Hepatocyte (in vitro differentiated cells): ENCODE data around the gene TMEFF2. TPM values are rescaled to one million over a fixed set of nuclear protein-coding genes. Genes with fewer than 3 reads are reported as not detected.

Experiments used
- DNase-seq: peaks from one replicate; pipeline ENCODE4 v3.0.0-alpha.2; 2016; ENCODE audit warnings: low spot score
- H2AFZ ChIP-seq: fragments of 200-600 bp; sonication (generic); 2 replicates; pipeline ENCODE4 v1.6.0; 2016; ENCODE audit warnings: antibody characterized with exemption, mild to moderate bottlenecking
- H3K27ac ChIP-seq: fragments of 200-600 bp; sonication (generic); 2 replicates; pipeline ENCODE4 v1.5.1; 2016; ENCODE audit warnings: mild to moderate bottlenecking
- H3K27me3 ChIP-seq: fragments of 200-600 bp; sonication (generic); 2 replicates; pipeline ENCODE4 v1.6.1; 2016
- H3K36me3 ChIP-seq: fragments of 200-600 bp; sonication (generic); replicated peaks from 2 replicates; pipeline ENCODE4 v1.5.1; 2016; ENCODE audit warnings: low read depth; ENCODE audit not compliant: insufficient read depth
- H3K4me1 ChIP-seq: fragments of 200-600 bp; sonication (generic); 2 replicates; pipeline ENCODE4 v1.5.1; 2016; ENCODE audit warnings: mild to moderate bottlenecking, moderate library complexity; ENCODE audit not compliant: insufficient read depth
- H3K4me2 ChIP-seq: fragments of 200-600 bp; sonication (generic); 2 replicates; pipeline ENCODE4 v1.6.0; 2016
- H3K4me3 ChIP-seq: fragments of 200-600 bp; sonication (generic); 2 replicates; pipeline ENCODE4 v1.5.1; 2016; ENCODE audit warnings: mild to moderate bottlenecking
- H3K79me2 ChIP-seq: fragments of 200-600 bp; sonication (generic); 2 replicates; pipeline ENCODE4 v1.6.0; 2017; ENCODE audit warnings: mild to moderate bottlenecking
- H3K9me2 ChIP-seq: fragments of 200-600 bp; sonication (generic); replicated peaks from 2 replicates; pipeline ENCODE4 v1.6.0; 2017; ENCODE audit warnings: mild to moderate bottlenecking; ENCODE audit not compliant: insufficient read depth
- H3K9me3 ChIP-seq: fragments of 200-600 bp; sonication (generic); 2 replicates; pipeline ENCODE4 v1.5.1; 2016; ENCODE audit warnings: low read depth, mild to moderate bottlenecking
- H4K20me1 ChIP-seq: fragments of 200-600 bp; sonication (generic); 2 replicates; pipeline ENCODE4 v1.6.0; 2016; ENCODE audit warnings: mild to moderate bottlenecking; ENCODE audit not compliant: insufficient read depth, poor library complexity, severe bottlenecking
- EZH2 ChIP-seq: fragments of 200-600 bp; sonication (generic); IDR thresholded peaks from 2 replicates; pipeline ENCODE4 v1.6.1; 2016; ENCODE audit warnings: antibody characterized with exemption, mild to moderate bottlenecking, borderline replicate concordance
- EZH2phosphoT487 ChIP-seq: fragments of 200-600 bp; sonication (generic); IDR thresholded peaks from one replicate; pipeline ENCODE4 v1.6.1; 2018; ENCODE audit warnings: antibody characterized with exemption, mild to moderate bottlenecking, low read depth, moderate library complexity; ENCODE audit not compliant: unreplicated experiment, severe bottlenecking
- WGBS: methylation state at CpG from one replicate; pipeline ENCODE4 v1.1.6; 2016; ENCODE audit warnings: low lambda C conversion rate; ENCODE audit errors: missing lambda C conversion rate; 5-methylcytosine and 5-hydroxymethylcytosine counted together
- polyA plus RNA-seq: library from polyadenylated mRNA; unstranded; fragments of >200 nt; fragmentation: Nextera tagmentation; extraction: Ambion mirVana; gene quantifications from 2 replicates; pipeline ENCODE4 v1.2.1, GENCODE V29; 2016
- total RNA-seq: library from RNA; depleted of rRNA; stranded (reverse); fragments of >200 nt; gene quantifications from 2 replicates; pipeline ENCODE4 v1.2.3, GENCODE V29; 2014
- TF ChIP-seq, protein P1 (sequence below): fragments of 200-600 bp; sonication (generic); IDR thresholded peaks from 2 replicates; pipeline ENCODE4 v1.5.1; 2016; ENCODE audit warnings: antibody characterized with exemption, mild to moderate bottlenecking; ENCODE audit not compliant: poor library complexity

TMEFF2 gene
- total and polyA plus RNA-seq, 2 experiments from 2014 or later, result 0.43 to 1.8 TPM

DNA sequence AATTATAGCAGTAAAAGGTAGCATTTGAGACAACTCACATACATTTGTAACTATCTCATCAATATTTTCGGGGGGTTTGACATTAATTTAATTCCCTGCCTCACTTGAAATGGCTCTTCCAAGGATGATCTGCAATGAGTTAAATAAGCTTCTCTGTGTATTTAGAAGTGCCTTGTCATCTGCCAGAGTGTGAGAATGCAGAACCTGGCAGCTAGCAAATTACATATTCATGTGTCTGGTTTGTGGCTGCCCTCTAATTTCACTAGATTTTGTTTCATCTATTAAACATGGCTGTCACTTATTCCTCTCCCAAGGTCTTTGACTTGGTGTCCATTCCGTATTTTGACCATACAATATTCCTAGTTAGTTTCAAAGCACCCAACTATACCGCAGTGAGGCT lies 189.5 kb downstream of the TMEFF2 start:
- TF ChIP-seq, protein P1, sequence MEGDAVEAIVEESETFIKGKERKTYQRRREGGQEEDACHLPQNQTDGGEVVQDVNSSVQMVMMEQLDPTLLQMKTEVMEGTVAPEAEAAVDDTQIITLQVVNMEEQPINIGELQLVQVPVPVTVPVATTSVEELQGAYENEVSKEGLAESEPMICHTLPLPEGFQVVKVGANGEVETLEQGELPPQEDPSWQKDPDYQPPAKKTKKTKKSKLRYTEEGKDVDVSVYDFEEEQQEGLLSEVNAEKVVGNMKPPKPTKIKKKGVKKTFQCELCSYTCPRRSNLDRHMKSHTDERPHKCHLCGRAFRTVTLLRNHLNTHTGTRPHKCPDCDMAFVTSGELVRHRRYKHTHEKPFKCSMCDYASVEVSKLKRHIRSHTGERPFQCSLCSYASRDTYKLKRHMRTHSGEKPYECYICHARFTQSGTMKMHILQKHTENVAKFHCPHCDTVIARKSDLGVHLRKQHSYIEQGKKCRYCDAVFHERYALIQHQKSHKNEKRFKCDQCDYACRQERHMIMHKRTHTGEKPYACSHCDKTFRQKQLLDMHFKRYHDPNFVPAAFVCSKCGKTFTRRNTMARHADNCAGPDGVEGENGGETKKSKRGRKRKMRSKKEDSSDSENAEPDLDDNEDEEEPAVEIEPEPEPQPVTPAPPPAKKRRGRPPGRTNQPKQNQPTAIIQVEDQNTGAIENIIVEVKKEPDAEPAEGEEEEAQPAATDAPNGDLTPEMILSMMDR, result no peak
- no peak for TF ChIP-seq EZH2
- TF ChIP-seq EZH2phosphoT487, result no peak
- 93% methylated on average over 3 of the region's 3 CpGs for WGBS

GRCh38 chr2:192004188-192004963 lies 190.4 kb downstream of the TMEFF2 start:
- Histone ChIP-seq H2AFZ (no peak overlapping the region), H3K79me2 (no peaks in the 10 kb centered on the region), H3K9me2 (no peaks in the 10 kb centered on the region), H3K36me3 (no peaks in the 10 kb centered on the region), H3K9me3 (no peaks in the 10 kb centered on the region), H4K20me1 (no peaks in the 10 kb centered on the region), H3K4me1 (no peaks in the 10 kb centered on the region), H3K4me3 (no peak overlapping the region), H3K27me3 (no peaks in the 10 kb centered on the region), H3K4me2 (no peak overlapping the region), H3K27ac (no peak overlapping the region)
- no peak for TF ChIP-seq EZH2phosphoT487
- no peak for TF ChIP-seq EZH2
- TF ChIP-seq, protein P1, result no peak
- WGBS, result 72% methylated on average over 5 of the region's 5 CpGs
- DNase-seq, result no peak

More for the DNA sequence above, 189.5 kb downstream of the TMEFF2 start:
- Histone ChIP-seq H3K4me1 (no peaks in the 10 kb centered on the region), H3K4me2 (no peak overlapping the region), H2AFZ (no peak overlapping the region), H4K20me1 (no peaks in the 10 kb centered on the region), H3K9me2 (no peaks in the 10 kb centered on the region), H3K4me3 (no peak overlapping the region), H3K27ac (no peak overlapping the region), H3K79me2 (no peaks in the 10 kb centered on the region), H3K36me3 (no peaks in the 10 kb centered on the region), H3K27me3 (no peaks in the 10 kb centered on the region), H3K9me3 (no peaks in the 10 kb centered on the region)
- no peak for DNase-seq

- TF ChIP-seq EZH2, result no peak
- no peak for TF ChIP-seq EZH2phosphoT487
- TF ChIP-seq, protein P1, result no peak
- H2AFZ ChIP-seq, result no peak overlapping the region
- no peak overlapping the region for H3K27ac ChIP-seq
- DNase-seq, result no peak
- no peaks in the 10 kb centered on the region for H3K27me3 ChIP-seq
- no peak overlapping the region for H3K4me3 ChIP-seq
- WGBS, result 79% methylated on average over 8 of the region's 8 CpGs
- H3K79me2 ChIP-seq, result no peaks in the 10 kb centered on the region
- H3K9me3 ChIP-seq, result no peaks in the 10 kb centered on the region
- no peaks in the 10 kb centered on the region for H3K4me1 ChIP-seq
- no peaks in the 10 kb centered on the region for H4K20me1 ChIP-seq
- no peaks in the 10 kb centered on the region for H3K36me3 ChIP-seq
- no peak overlapping the region for H3K4me2 ChIP-seq
- no peaks in the 10 kb centered on the region for H3K9me2 ChIP-seq
These were observed 192.3 kb downstream of the TMEFF2 start for GRCh38 chr2:192002418-192002817.
